Dendritic cell treated with granulocyte-macrophage colony-stimulating factor and Interleukin-4, amounts not matched to agents 40 ng/mL and 50 ng/mL, for 4 days (primary cell): Measurements from ENCODE around the gene AFMID.

Experiments
- H3K27ac Mint-ChIP-seq: one replicate; pipeline ENCODE4 v1.8.0; 2022; ENCODE audit warnings: mild to moderate bottlenecking, mixed read lengths
- H3K27me3 Mint-ChIP-seq: one replicate; pipeline ENCODE4 v1.8.0; 2022; ENCODE audit warnings: mild to moderate bottlenecking, mixed read lengths
- H3K36me3 Mint-ChIP-seq: one replicate; pipeline ENCODE4 v1.8.0; 2022; ENCODE audit warnings: low read depth, mixed read lengths
- H3K4me1 Mint-ChIP-seq: one replicate; pipeline ENCODE4 v1.8.0; 2022; ENCODE audit warnings: low read depth, mixed read lengths
- H3K4me3 Mint-ChIP-seq: one replicate; pipeline ENCODE4 v1.8.0; 2022; ENCODE audit warnings: mild to moderate bottlenecking, moderate library complexity, mixed read lengths
- H3K9me3 Mint-ChIP-seq: one replicate; pipeline ENCODE4 v1.8.0; 2022; ENCODE audit warnings: mixed read lengths
- intact Hi-C: fragments of 100-400 bp; cut with micrococcal nuclease; formaldehyde crosslinking; loops from one replicate; pipeline ENCODE4 v1.15.0; 2022

AFMID gene

DNA sequence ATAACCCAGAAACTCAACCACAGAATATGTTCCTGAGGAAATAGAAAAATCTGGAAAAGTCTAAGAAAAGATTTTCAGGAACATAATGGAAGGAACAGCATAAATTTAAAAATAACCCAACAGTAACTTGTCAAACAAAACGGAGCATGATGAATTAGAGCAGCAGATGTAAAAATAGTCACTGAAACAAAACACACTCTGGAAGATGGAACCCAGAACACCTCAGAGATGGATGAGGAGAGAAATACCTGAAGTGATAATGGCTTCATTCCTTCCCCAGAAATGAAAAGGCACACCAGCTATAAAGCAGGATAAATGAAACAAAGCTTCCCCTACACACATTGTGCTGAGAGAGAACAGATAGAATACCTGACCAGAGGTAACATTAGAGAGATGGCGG is 6.7 kb upstream of the AFMID start:
- peaks cover 15% of the 10 kb centered on the region for H3K36me3 Mint-ChIP-seq
- H3K4me3 Mint-ChIP-seq, result no peak overlapping the region
- intact Hi-C loops, result no loop called here
- H3K4me1 Mint-ChIP-seq, result peaks cover 51% of the 10 kb centered on the region
- H3K27me3 Mint-ChIP-seq, result no peaks in the 10 kb centered on the region
- peak overlapping the region; percentile 67 for H3K27ac Mint-ChIP-seq
- no peaks in the 10 kb centered on the region for H3K9me3 Mint-ChIP-seq

DNA sequence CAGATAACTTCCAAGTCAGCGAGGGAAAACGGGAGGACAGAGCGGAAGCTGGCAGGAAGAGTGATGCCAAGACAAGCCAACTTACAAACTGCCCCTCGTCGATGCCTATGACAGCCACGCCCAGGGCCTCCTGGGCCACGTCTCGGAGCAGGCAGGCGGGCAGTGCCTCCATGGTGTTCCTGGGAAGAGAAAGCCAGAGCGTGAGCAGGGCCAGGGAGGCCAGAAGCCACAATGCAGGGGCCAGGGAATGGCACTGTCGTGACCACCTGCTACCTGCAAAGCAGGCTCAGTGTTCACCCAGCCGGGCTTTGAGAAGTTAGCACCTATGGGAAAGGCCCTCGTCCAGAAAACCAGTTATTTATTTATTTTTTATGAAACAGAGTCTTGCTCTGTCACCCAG is 4.7 kb upstream of the AFMID start:
- H3K36me3 Mint-ChIP-seq, result no peaks in the 10 kb centered on the region
- intact Hi-C loops, result no loop called here
- H3K27me3 Mint-ChIP-seq, result no peaks in the 10 kb centered on the region
- no peak overlapping the region for H3K4me3 Mint-ChIP-seq
- no peaks in the 10 kb centered on the region for H3K9me3 Mint-ChIP-seq
- peaks cover 52% of the 10 kb centered on the region for H3K4me1 Mint-ChIP-seq
- peak overlapping the region; percentile 4 for H3K27ac Mint-ChIP-seq

DNA sequence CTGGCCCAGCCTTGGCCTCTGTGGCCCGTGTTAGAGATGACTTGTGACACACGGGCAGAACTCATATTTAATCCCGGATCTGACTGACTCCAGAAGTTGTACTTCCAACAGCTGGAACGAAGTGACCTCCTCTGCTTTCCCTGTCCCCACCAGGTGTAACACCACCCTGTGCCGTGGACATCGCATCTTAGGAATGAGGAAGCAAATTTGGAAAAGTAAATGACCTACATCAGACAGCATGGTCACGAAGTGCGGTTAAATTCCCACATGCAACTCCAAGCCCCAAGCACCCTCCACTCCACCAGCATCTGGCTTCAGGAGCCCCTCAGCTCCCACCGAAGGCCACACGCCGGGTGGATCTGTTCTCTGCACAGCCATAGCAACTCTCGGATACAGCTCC is 3.2 kb upstream of the AFMID start:
- Mint-ChIP-seq H3K36me3 (no peaks in the 10 kb centered on the region), H3K27me3 (no peaks in the 10 kb centered on the region), H3K27ac (no peak overlapping the region), H3K9me3 (no peaks in the 10 kb centered on the region), H3K4me3 (no peak overlapping the region), H3K4me1 (peaks cover 57% of the 10 kb centered on the region)
- intact Hi-C loops, result no loop called here

DNA sequence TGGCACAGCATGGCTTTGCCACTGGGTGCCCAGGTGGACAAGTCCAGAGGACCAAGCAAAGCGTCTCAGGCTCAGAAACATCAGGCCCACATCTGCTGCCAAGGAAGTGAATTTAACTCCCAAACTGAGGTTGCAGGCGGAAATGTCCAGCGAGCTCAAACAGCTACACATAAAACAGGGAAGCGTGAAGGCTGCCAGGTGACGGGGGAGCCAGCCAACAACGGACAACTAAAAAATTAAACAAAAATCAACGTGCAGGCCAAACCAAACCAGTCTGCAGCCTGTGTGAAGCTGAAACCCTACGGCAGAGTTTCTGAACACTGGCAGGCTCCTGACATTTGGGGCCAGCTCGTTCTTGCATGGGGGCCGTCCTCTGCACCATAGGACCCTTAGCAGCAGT is 2.8 kb upstream of the AFMID start:
- no peak overlapping the region for H3K27ac Mint-ChIP-seq
- H3K36me3 Mint-ChIP-seq, result no peaks in the 10 kb centered on the region
- H3K4me1 Mint-ChIP-seq, result peaks cover 56% of the 10 kb centered on the region
- no peaks in the 10 kb centered on the region for H3K27me3 Mint-ChIP-seq
- H3K9me3 Mint-ChIP-seq, result no peaks in the 10 kb centered on the region
- H3K4me3 Mint-ChIP-seq, result no peak overlapping the region
- intact Hi-C loops, result no loop called here

DNA sequence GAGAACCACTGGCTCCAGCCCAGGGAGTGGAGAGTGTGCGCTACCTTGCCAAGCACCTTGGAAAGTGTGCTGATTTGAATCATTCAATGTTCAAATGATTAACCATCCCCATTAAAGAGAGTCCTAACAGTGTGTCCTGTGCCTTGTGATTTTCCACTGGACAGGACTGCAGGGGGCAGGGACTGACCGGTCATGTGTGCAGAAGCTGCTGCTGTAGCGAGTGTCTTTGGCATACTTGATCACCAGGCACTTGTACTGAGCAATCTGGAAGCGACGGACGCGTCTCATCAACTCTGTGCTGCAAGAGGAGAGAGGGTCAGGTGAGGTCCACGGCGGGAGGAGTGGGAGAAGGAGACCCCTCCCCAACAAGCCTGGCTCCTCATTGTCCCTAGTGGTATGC is 2.3 kb upstream of the AFMID start:
- peaks cover 52% of the 10 kb centered on the region for H3K4me1 Mint-ChIP-seq
- H3K36me3 Mint-ChIP-seq, result peaks cover under 1% of the 10 kb centered on the region
- no peaks in the 10 kb centered on the region for H3K27me3 Mint-ChIP-seq
- H3K27ac Mint-ChIP-seq, result no peak overlapping the region
- H3K4me3 Mint-ChIP-seq, result no peak overlapping the region
- no peaks in the 10 kb centered on the region for H3K9me3 Mint-ChIP-seq
- intact Hi-C loops, result loop anchor here (5.0 kb wide), 1 partner anchor 58 kb away; the partner anchor contains the start of gene TMC6

DNA sequence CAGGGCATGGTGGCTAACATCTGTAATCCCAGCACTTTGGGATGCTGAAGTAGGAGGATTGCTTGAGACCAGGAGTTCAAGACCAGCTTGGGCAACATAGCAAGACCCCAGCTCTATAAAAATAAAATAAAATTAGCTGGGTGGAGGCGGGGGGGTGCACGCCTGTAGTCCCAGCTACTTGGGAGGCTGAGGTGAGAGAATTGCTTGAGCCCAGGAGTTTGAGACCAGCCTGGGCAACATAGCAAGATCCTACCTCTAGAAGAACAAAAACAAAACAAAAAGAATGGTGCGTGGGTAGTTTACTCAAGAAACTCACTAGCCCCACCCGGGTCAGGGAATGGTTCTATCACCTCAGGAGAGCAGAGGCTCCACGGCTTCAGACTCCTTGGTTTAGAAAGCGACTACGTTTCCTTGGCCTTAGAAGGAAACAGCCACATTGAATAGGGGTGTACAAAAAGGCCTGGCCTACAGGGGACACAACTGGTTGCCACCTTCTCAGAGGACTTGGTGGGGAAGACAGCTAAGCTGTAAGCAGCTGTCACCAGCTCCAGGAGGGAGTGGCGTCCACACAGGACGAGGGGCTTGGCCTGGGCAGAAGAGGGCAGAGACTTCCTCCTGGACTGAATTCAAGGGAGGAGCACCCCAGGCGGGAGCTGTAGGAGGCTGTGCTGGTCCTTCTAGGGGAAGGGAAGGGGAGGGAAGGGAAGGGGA is 1.0 kb upstream of the AFMID start:
- peak overlapping the region; percentile 78 for H3K27ac Mint-ChIP-seq

DNA sequence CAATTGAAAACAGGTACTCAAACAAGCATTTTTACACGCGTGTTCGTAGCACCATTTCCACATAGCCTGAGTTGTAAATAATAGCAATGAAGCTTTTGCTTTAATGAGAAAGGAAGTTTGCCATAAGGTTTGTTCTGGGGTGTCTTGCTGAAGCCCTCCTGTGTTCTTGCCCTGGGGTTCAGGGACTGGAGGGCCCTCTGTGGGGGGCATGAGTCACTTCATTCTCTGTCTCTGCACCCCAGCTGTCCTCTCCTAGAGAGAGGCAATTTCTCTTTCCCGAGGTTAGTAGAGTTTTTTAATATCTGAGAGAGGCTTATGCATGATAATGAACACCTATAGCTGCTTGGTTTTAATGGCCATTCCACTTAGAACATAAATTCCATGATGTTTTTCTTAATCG is 9.6 kb downstream of the AFMID start:
- Mint-ChIP-seq H3K27ac (no peak overlapping the region), H3K27me3 (no peaks in the 10 kb centered on the region), H3K36me3 (peaks cover 56% of the 10 kb centered on the region), H3K4me3 (no peak overlapping the region), H3K9me3 (no peaks in the 10 kb centered on the region), H3K4me1 (peaks cover 32% of the 10 kb centered on the region)
- intact Hi-C loops, result no loop called here

More for the DNA sequence above, 1.0 kb upstream of the AFMID start:
- H3K4me3 Mint-ChIP-seq, result peak overlapping the region; percentile 73
- intact Hi-C loops, result loop anchor here (5.0 kb wide), 1 partner anchor 59 kb away; the partner anchor contains the start of gene TMC6
- H3K36me3 Mint-ChIP-seq, result peaks cover 13% of the 10 kb centered on the region
- peaks cover 51% of the 10 kb centered on the region for H3K4me1 Mint-ChIP-seq
- H3K27me3 Mint-ChIP-seq, result no peaks in the 10 kb centered on the region
- H3K9me3 Mint-ChIP-seq, result no peaks in the 10 kb centered on the region

DNA sequence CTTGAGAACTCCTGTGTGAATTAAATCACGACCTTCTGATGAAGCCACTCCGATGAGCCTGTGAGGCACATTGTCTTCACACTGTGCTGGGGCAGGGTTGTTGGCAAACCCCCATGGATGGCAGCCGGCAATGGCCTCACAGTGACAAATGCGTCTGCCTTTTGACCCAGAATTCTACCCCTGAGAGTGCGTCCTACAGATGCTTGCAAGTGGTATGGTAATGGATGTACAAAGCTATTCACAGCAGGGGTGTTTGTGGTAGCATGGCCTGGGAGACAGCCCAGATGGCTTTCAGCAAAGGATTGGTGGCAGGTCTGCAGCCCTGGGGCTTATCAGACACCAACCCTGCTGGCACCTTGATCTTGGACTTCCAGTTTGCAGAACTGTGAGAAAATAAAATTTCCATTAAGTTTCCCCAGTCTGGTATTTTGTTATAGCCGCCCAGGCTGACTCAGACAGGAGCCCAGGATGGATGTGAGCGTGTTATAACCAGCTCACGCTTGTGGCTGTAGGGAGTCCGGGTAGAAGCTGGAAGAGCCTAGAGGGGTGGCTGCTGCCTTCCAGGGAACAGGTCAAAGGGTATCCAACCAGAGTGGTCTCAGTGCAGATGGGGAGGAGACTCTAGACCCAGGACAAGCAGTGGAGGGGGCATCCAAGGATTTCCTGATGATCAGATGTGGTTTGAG is 10.1 kb downstream of the AFMID start:
- peak overlapping the region; percentile 90 for H3K27ac Mint-ChIP-seq
- peaks cover 32% of the 10 kb centered on the region for H3K4me1 Mint-ChIP-seq
- H3K27me3 Mint-ChIP-seq, result no peaks in the 10 kb centered on the region
- intact Hi-C loops, result no loop called here
- peaks cover 52% of the 10 kb centered on the region for H3K36me3 Mint-ChIP-seq
- H3K9me3 Mint-ChIP-seq, result no peaks in the 10 kb centered on the region
- H3K4me3 Mint-ChIP-seq, result no peak overlapping the region

DNA sequence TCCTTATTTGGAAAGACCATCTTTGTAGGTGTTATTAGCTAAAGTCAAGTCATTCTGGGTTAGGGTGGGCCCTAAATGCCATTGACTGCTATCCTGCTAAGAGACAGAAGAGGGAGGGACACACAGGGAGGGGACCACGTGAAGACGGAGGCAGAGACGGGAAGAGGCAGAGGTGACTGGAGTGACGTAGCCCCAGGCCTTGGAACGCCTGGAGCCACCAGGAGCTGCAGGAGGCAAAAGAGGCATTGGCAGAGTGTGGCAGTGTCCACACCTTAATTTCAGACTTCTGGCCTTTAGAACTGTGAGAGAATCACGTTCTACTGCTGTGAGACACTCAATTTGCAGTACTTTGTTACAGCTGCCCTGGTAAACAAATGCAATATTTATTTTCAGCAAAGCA is 13.3 kb downstream of the AFMID start:
- H3K9me3 Mint-ChIP-seq, result no peaks in the 10 kb centered on the region
- H3K36me3 Mint-ChIP-seq, result peaks cover 56% of the 10 kb centered on the region
- H3K4me3 Mint-ChIP-seq, result no peak overlapping the region
- no peaks in the 10 kb centered on the region for H3K27me3 Mint-ChIP-seq
- peaks cover 32% of the 10 kb centered on the region for H3K4me1 Mint-ChIP-seq
- intact Hi-C loops, result no loop called here
- peak overlapping the region; percentile 26 for H3K27ac Mint-ChIP-seq

DNA sequence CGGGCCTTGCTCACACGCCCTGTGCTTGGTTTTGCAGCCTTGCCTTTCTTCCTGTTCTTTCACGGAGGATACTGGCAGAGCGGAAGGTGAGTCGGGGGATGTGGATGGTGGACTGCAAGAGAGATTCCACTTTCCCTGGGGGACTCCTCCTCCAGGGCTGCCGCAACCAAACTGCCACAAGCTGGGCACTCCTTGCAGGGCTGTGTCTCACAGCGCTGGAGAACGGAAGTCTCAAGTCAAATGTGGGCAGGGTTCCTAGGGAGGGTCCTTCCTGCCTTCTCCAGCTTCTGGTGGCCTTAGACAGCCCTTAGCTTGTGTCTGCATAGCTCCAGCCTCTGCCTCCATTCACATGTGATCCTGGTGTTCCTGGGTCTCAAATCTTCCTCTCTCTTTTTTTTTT is 15.5 kb downstream of the AFMID start:
- intact Hi-C loops, result no loop called here
- H3K4me1 Mint-ChIP-seq, result peaks cover 25% of the 10 kb centered on the region
- no peaks in the 10 kb centered on the region for H3K9me3 Mint-ChIP-seq
- H3K4me3 Mint-ChIP-seq, result no peak overlapping the region
- H3K36me3 Mint-ChIP-seq, result peaks cover 53% of the 10 kb centered on the region
- no peak overlapping the region for H3K27ac Mint-ChIP-seq
- no peaks in the 10 kb centered on the region for H3K27me3 Mint-ChIP-seq

DNA sequence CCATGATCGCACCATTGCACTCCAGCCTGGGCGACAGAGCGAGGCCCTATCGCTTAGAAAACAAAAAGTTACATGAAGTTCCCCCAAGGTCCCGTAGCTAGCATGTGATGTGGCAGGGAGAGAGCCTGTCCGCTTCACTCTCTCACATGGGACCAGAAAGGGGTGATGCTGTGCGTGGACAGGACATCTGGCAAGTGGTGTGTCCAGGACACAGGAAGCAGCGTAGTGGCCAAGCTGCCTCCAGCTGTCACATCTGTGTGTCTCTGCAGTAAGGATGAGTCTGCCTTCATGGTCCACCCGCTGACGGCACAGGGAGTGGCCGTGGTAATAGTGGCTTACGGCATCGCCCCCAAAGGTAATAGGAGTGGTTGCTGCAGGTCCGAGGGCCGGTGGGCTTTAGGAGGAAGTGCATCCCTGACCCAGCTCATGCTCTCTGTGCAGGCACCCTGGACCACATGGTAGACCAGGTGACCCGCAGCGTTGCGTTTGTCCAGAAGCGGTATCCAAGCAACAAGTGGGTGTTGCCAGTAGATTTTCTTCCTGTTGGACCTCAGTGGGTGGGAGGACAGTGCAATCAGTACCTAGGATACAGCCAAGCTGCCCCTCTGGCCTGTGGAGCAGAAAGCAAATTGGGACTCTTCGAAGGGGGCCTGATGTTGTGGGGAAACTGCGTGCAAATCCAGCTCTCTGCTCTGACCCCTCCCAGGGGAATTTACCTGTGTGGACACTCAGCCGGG is 17.4 kb downstream of the AFMID start:
- Mint-ChIP-seq H3K27me3 (no peaks in the 10 kb centered on the region), H3K4me1 (peaks cover 10% of the 10 kb centered on the region), H3K9me3 (no peaks in the 10 kb centered on the region), H3K36me3 (peaks cover 54% of the 10 kb centered on the region), H3K27ac (no peak overlapping the region), H3K4me3 (no peak overlapping the region)
- intact Hi-C loops, result no loop called here

DNA sequence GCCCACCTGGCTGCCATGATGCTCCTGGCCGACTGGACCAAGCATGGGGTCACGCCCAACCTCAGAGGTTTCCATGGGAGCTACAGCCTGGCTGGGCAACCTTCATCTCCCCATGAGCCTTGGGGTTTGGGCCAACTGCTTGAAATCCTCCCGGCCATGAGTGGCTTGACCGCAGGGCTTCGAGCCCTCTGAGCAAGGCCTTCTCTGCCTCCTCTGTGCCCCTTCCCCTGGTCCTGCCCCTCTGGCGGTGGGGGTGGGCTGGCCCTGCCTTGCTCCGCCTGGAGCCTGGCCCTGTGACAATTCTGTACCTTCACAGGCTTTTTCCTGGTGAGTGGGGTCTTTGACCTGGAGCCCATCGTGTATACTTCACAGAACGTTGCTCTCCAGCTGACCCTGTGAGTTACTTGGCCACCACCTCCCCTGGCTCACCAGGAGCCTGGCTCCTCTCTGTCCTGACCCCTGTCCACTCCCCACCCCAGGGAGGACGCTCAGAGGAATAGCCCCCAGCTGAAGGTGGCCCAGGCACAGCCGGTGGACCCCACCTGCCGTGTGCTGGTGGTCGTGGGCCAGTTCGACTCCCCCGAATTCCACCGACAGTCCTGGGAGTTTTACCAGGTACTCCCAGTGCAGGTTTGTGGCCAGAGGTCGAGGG is 18.1 kb downstream of the AFMID start:
- H3K4me1 Mint-ChIP-seq, result peaks cover 8% of the 10 kb centered on the region
- H3K4me3 Mint-ChIP-seq, result no peak overlapping the region

DNA sequence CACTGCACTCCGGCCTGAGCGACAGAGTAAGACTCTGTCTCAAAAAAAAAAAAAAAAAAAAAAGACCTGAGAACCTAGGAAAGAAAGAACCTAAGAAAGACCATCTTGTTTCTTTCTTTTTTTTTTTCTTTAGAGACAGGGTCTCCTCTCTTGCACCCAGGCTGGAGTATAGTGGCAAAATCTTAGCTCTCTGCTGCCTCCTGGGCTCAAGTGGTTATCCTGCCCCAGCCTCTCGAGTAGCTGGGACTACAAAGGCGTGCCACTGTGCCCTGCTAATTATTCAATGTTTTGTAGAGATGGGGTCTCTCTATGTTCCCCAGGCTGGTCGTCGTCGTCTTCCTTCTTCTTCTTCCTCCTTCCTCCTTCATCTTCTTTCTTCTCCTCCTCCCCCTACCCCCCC is 19.1 kb downstream of the AFMID start:
- H3K4me3 Mint-ChIP-seq, result no peak overlapping the region
- no peak overlapping the region for H3K27ac Mint-ChIP-seq
- no peaks in the 10 kb centered on the region for H3K9me3 Mint-ChIP-seq

More for the DNA sequence above, 18.1 kb downstream of the AFMID start:
- intact Hi-C loops, result no loop called here
- Mint-ChIP-seq H3K27me3 (no peaks in the 10 kb centered on the region), H3K27ac (no peak overlapping the region), H3K36me3 (peaks cover 54% of the 10 kb centered on the region), H3K9me3 (no peaks in the 10 kb centered on the region)

DNA sequence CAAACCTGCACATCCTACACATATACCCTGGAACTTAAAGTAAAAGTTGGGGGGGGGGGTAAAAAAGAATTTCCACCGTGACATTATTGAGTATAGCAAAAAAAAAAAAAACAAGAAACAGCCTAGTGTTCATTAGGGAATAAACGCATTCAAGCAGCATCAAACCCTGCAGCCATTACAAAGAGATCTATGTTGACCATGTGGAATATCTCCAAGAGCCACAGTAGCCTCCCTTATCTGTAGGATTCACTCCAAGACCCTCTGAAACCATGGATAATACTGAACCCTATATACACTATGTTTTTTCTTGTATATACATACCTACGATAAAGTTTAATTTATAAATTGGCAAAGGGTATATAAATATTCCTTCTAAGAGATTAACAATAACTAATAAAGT is 21.3 kb downstream of the AFMID start:
- Mint-ChIP-seq H3K4me3 (no peak overlapping the region), H3K36me3 (peaks cover 40% of the 10 kb centered on the region), H3K4me1 (peaks cover 11% of the 10 kb centered on the region), H3K27me3 (no peaks in the 10 kb centered on the region), H3K9me3 (no peaks in the 10 kb centered on the region), H3K27ac (no peak overlapping the region)
- intact Hi-C loops, result no loop called here

More for the DNA sequence above, 19.1 kb downstream of the AFMID start:
- peaks cover 8% of the 10 kb centered on the region for H3K4me1 Mint-ChIP-seq
- intact Hi-C loops, result no loop called here
- H3K36me3 Mint-ChIP-seq, result peaks cover 54% of the 10 kb centered on the region
- no peaks in the 10 kb centered on the region for H3K27me3 Mint-ChIP-seq
